ENCODE results near the gene SNX8. TPM values are rescaled to one million over a fixed set of nuclear protein-coding genes. Genes with fewer than 3 reads are reported as not detected.

Gene SNX8
- total and polyA plus RNA-seq, 4 donors: 8.7 to 20.8 (median 14.8) TPM

DNA sequence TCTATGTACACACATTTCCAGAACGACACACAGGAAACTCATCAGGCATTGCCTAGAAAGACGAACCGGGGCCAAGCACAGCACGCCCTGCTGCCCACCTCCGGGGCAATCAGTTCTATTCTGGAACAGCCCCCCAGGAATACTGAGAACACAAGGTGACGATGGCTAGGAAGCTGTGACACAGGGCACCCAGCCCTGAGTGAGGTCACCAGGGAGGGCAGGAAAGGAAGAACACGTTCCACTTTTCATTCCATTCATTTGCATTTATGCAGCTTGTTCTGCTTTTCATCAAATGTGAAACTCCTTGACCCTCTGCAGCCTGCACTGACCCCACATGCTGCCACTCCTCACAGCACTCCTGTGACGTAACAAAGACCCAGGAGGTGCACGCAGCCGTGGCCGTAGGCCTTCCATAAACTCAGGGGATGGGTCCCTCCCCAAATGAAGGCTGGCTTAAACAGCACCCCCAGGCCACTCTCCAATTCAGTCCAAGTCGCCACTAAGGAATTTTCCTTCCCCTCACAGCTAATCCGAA, 110.4 kb downstream of the SNX8 start:
- Histone ChIP-seq H3K36me3 (ENCODE audit: control insufficient read depth in 4 of 4, insufficient read depth in 3 of 4, low read depth in 1 of 4, low read length in 3 of 4) (peaks cover 0 to 25% (median 5%) of the 10 kb centered on the region in 4 donors), H3K4me1 (ENCODE audit: control insufficient read depth in 4 of 4, insufficient read depth in 4 of 4, low read length in 3 of 4) (no peaks in the 10 kb centered on the region), H3K27me3 (ENCODE audit: control insufficient read depth in 4 of 4, insufficient read depth in 4 of 4, low read length in 3 of 4) (no peaks in the 10 kb centered on the region), H3K9me3 (ENCODE audit: control insufficient read depth in 4 of 4, low read length in 3 of 4) (no peaks in the 10 kb centered on the region), H3K27ac (ENCODE audit: low read depth in 1 of 2, low read length in 2 of 2) (no peak overlapping the region), H3K4me3 (ENCODE audit: low read depth in 1 of 3, low read length in 3 of 3) (no peak overlapping the region), H3K9ac (ENCODE audit: low read depth in 1 of 2, low read length in 2 of 2) (no peak overlapping the region)
- WGBS: 80% methylated on average over 13 of the region's 13 CpGs
- TF ChIP-seq, protein P1, sequence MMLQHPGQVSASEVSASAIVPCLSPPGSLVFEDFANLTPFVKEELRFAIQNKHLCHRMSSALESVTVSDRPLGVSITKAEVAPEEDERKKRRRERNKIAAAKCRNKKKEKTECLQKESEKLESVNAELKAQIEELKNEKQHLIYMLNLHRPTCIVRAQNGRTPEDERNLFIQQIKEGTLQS (IDR thresholded peaks at IDR 0.05): no peak
- TF ChIP-seq FOXA1 (IDR thresholded peaks at IDR 0.05) (no peak), SP1 (IDR thresholded peaks at IDR 0.05) (no peak), EGR1 (IDR thresholded peaks at IDR 0.05; ENCODE audit: low read depth in 2 of 2) (no peak), JUND (IDR thresholded peaks at IDR 0.05) (peak in 1 of 2 donors; percentile 7), FOXA2 (IDR thresholded peaks at IDR 0.05) (no peak), YY1 (IDR thresholded peaks at IDR 0.05) (no peak), TAF1 (conservative IDR thresholded peaks at IDR 0.05) (no peak), RXRA (IDR thresholded peaks at IDR 0.05) (no peak), NR2F2 (IDR thresholded peaks at IDR 0.05) (peak; percentile 61), HNF4G (IDR thresholded peaks at IDR 0.05) (no peak)
- TF ChIP-seq, protein P2, sequence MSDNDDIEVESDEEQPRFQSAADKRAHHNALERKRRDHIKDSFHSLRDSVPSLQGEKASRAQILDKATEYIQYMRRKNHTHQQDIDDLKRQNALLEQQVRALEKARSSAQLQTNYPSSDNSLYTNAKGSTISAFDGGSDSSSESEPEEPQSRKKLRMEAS (IDR thresholded peaks at IDR 0.05): no peak
- TF ChIP-seq, protein P3, sequence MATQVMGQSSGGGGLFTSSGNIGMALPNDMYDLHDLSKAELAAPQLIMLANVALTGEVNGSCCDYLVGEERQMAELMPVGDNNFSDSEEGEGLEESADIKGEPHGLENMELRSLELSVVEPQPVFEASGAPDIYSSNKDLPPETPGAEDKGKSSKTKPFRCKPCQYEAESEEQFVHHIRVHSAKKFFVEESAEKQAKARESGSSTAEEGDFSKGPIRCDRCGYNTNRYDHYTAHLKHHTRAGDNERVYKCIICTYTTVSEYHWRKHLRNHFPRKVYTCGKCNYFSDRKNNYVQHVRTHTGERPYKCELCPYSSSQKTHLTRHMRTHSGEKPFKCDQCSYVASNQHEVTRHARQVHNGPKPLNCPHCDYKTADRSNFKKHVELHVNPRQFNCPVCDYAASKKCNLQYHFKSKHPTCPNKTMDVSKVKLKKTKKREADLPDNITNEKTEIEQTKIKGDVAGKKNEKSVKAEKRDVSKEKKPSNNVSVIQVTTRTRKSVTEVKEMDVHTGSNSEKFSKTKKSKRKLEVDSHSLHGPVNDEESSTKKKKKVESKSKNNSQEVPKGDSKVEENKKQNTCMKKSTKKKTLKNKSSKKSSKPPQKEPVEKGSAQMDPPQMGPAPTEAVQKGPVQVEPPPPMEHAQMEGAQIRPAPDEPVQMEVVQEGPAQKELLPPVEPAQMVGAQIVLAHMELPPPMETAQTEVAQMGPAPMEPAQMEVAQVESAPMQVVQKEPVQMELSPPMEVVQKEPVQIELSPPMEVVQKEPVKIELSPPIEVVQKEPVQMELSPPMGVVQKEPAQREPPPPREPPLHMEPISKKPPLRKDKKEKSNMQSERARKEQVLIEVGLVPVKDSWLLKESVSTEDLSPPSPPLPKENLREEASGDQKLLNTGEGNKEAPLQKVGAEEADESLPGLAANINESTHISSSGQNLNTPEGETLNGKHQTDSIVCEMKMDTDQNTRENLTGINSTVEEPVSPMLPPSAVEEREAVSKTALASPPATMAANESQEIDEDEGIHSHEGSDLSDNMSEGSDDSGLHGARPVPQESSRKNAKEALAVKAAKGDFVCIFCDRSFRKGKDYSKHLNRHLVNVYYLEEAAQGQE (IDR thresholded peaks at IDR 0.05): no peak
- DNase-seq (ENCODE audit: low spot score): no peak

DNA sequence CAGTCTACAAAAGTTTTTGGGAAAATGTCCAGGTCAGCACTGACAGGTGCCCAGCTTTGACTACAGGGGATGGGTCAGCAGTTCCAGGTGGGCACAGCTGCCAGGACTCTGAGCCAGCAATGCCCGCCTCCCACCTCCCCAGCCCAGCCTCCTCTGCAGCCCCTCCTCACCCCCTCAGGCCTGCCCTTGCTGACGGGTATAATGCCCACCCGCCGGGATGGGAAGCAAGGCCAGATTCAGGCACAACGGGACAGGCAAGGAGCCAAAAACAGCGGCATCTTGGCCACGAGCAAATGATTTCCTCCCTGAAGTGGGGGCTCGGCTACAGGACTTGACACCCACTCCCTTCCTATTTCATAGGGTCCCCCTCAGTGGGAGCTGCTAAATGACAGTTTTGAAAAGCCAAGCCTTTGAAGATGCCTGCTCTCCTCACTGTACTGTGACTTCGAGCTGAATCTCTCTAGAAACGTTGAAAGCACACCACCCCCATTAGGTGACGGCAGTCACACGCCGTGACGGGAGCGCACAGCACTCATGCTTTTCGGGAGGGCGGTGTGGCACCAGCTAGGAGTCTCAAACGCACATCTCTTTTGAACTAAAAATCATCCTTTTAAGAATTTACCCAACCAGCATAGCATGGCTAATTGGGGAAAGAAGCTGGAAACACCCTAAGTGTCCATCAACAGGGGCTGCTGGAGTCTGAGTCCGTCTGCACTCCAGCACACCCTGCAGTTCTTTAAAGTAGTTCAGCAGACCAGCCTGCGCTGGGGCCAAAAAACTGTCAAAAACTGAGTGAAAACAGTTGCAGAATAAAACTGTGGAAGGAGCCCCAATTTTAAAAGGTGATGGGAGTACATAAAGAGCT, 111.1 kb downstream of the SNX8 start:
- Histone ChIP-seq H3K36me3 (ENCODE audit: control insufficient read depth in 4 of 4, insufficient read depth in 3 of 4, low read depth in 1 of 4, low read length in 3 of 4) (peaks cover 0 to 20% (median 5%) of the 10 kb centered on the region in 4 donors), H3K4me3 (ENCODE audit: low read depth in 1 of 3, low read length in 3 of 3) (no peak overlapping the region), H3K27me3 (ENCODE audit: control insufficient read depth in 4 of 4, insufficient read depth in 4 of 4, low read length in 3 of 4) (no peaks in the 10 kb centered on the region), H3K9ac (ENCODE audit: low read depth in 1 of 2, low read length in 2 of 2) (no peak overlapping the region), H3K27ac (ENCODE audit: low read depth in 1 of 2, low read length in 2 of 2) (no peak overlapping the region), H3K9me3 (ENCODE audit: control insufficient read depth in 4 of 4, low read length in 3 of 4) (no peaks in the 10 kb centered on the region), H3K4me1 (ENCODE audit: control insufficient read depth in 4 of 4, insufficient read depth in 4 of 4, low read length in 3 of 4) (no peaks in the 10 kb centered on the region)
- WGBS: 88% methylated on average over 20 of the region's 20 CpGs
- no peak for DNase-seq (ENCODE audit: low spot score)
- TF ChIP-seq TAF1 (conservative IDR thresholded peaks at IDR 0.05) (no peak), FOXA1 (IDR thresholded peaks at IDR 0.05) (no peak), SP1 (IDR thresholded peaks at IDR 0.05) (no peak), NR2F2 (IDR thresholded peaks at IDR 0.05) (no peak), EGR1 (IDR thresholded peaks at IDR 0.05; ENCODE audit: low read depth in 2 of 2) (no peak), HNF4A (conservative IDR thresholded peaks at IDR 0.05) (no peak)
- TF ChIP-seq, protein P1 (IDR thresholded peaks at IDR 0.05): no peak
- TF ChIP-seq, protein P2 (IDR thresholded peaks at IDR 0.05): no peak
- TF ChIP-seq, protein P4, sequence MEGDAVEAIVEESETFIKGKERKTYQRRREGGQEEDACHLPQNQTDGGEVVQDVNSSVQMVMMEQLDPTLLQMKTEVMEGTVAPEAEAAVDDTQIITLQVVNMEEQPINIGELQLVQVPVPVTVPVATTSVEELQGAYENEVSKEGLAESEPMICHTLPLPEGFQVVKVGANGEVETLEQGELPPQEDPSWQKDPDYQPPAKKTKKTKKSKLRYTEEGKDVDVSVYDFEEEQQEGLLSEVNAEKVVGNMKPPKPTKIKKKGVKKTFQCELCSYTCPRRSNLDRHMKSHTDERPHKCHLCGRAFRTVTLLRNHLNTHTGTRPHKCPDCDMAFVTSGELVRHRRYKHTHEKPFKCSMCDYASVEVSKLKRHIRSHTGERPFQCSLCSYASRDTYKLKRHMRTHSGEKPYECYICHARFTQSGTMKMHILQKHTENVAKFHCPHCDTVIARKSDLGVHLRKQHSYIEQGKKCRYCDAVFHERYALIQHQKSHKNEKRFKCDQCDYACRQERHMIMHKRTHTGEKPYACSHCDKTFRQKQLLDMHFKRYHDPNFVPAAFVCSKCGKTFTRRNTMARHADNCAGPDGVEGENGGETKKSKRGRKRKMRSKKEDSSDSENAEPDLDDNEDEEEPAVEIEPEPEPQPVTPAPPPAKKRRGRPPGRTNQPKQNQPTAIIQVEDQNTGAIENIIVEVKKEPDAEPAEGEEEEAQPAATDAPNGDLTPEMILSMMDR (IDR thresholded peaks at IDR 0.05; ENCODE audit: low read depth, low read length, missing input control): no peak

Measured in liver (tissue), 9 donors.